Cortex of kidney (tissue), 1 donor: ENCODE measurements around the gene EEF2KMT.
"Not testable (repeated sequence)": the region's sequence is repeated elsewhere in the genome, so short reads cannot be mapped to it uniquely, and the experiment has no call there.

Experiments
- DNase-seq: peaks from one replicate; lab custom pipeline; 2025; lab: John Stamatoyannopoulos, UW

Gene EEF2KMT

GRCh38 chr16:5097470-5098220 is at the start of gene EEF2KMT:
Gene EEF2KMT (minus strand): TSS chr16:5097795. CDS start chr16:5097739, 56 bp downstream.
- peak; percentile 16 for DNase-seq

GRCh38 chr16:5144621-5144956 is 47.0 kb upstream of the EEF2KMT start:
- DNase-seq: not testable (repeated sequence)

- DNase-seq: no peak
Measured at GRCh38 chr16:5143761-5144620, 46.4 kb upstream of the EEF2KMT start.

- not testable (repeated sequence) for DNase-seq
Measured at GRCh38 chr16:5140151-5140550, 42.6 kb upstream of the EEF2KMT start.

- not testable (repeated sequence) for DNase-seq
Measured at GRCh38 chr16:5134739-5135452, 37.3 kb upstream of the EEF2KMT start.

GRCh38 chr16:5132915-5133600 is 35.5 kb upstream of the EEF2KMT start:
- not testable (repeated sequence) for DNase-seq

- not testable (repeated sequence) for DNase-seq
Measured at GRCh38 chr16:5131467-5132004, 33.9 kb upstream of the EEF2KMT start.

GRCh38 chr16:5117300-5118087 is 19.9 kb upstream of the EEF2KMT start:
- not testable (repeated sequence) for DNase-seq

GRCh38 chr16:5116780-5117295 is 19.2 kb upstream of the EEF2KMT start:
- not testable (repeated sequence) for DNase-seq

GRCh38 chr16:5110933-5111332 is 13.3 kb upstream of the EEF2KMT start:
- DNase-seq: not testable (repeated sequence)

GRCh38 chr16:5108505-5109158 is 11.0 kb upstream of the EEF2KMT start:
- DNase-seq: no peak

- DNase-seq: not testable (repeated sequence)
Measured at GRCh38 chr16:5105039-5105438, 7.4 kb upstream of the EEF2KMT start.

GRCh38 chr16:5103296-5104032 is 5.9 kb upstream of the EEF2KMT start:
- DNase-seq: not testable (repeated sequence)

- DNase-seq: not testable (repeated sequence)
Measured at GRCh38 chr16:5099174-5099573, 1.6 kb upstream of the EEF2KMT start.

GRCh38 chr16:5098221-5099159 is 895 bp upstream of the EEF2KMT start:
- DNase-seq: not testable (repeated sequence)

GRCh38 chr16:5097061-5097469 is 530 bp downstream of the EEF2KMT start:
- DNase-seq: not testable (repeated sequence)

GRCh38 chr16:5096437-5097060 is 1.0 kb downstream of the EEF2KMT start:
- DNase-seq: not testable (repeated sequence)
